ENCODE measurements around the gene CLASP1.

DNA sequence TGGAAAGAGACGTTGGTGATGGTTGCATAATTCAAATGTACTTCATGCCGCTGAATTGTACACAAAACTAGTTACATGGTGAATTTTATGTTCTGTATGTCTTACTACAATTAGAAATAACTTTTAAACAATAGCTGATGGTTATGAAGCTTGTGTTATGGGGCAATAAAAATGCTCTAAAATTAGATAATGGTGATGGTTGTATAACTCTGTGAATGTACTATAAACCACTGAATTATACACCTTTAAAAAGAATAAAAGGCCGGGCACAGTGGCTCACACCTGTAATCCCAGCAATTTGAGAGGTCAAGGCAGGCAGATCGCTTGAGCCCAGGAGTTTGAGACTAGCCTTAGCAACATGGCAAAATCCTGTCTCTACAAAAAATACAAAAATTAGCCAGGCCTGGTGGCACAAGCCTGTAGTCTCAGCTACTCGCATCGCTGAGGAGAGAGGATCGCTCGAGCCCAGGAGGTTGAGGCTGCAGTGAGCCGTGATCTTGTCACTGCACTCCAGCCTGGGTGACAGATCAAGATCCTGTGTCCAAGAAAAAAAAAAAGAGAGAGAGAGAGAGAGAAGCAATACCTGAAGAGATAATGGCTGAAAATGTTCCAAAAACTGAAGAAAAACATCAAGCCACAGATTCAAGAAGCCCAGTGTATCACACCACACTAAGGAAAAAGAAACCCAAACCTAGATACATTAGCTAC lies 112.3 kb downstream of the CLASP1 start:
- TF ChIP-seq, protein P1, sequence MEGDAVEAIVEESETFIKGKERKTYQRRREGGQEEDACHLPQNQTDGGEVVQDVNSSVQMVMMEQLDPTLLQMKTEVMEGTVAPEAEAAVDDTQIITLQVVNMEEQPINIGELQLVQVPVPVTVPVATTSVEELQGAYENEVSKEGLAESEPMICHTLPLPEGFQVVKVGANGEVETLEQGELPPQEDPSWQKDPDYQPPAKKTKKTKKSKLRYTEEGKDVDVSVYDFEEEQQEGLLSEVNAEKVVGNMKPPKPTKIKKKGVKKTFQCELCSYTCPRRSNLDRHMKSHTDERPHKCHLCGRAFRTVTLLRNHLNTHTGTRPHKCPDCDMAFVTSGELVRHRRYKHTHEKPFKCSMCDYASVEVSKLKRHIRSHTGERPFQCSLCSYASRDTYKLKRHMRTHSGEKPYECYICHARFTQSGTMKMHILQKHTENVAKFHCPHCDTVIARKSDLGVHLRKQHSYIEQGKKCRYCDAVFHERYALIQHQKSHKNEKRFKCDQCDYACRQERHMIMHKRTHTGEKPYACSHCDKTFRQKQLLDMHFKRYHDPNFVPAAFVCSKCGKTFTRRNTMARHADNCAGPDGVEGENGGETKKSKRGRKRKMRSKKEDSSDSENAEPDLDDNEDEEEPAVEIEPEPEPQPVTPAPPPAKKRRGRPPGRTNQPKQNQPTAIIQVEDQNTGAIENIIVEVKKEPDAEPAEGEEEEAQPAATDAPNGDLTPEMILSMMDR (conservative IDR thresholded peaks at IDR 0.05), result no peak
- no peak for TF ChIP-seq ZFX (IDR thresholded peaks at IDR 0.05)
